CD4-positive, alpha-beta memory T cell (primary cell): ENCODE data around the gene GPC5. TPM values are rescaled to one million over a fixed set of nuclear protein-coding genes. Genes with fewer than 3 reads are reported as not detected.
A peak's percentile ranks its signal among the peaks of the same experiment; 100 is the strongest.

Experiments used
- CTCF ChIA-PET: fragments of 350-600 bp; sonication (Branson Sonifier 250); formaldehyde crosslinking; loops from one replicate; lab custom pipeline; 2021; ENCODE audit warnings: inconsistent platforms; ENCODE audit not compliant: partially characterized antibody; lab: Charles Lee
- POLR2A ChIA-PET: fragments of 350-600 bp; sonication (Branson Sonifier 250); formaldehyde crosslinking; loops from one replicate; lab custom pipeline; 2021; ENCODE audit not compliant: partially characterized antibody; lab: Charles Lee
- DNase-seq, 5 donors: peaks; one replicate each; pipeline versions ENCODE4 v3.0.0 to v3.0.0-alpha.2; 2020 to 2022; ENCODE audit warnings: mixed read lengths in 1 of 5
- H3K27ac ChIP-seq: one replicate; pipeline ENCODE4 v1.7.0; 2013; ENCODE audit warnings: low read depth, low read length
- H3K27me3 ChIP-seq: 2 replicates; pipeline ENCODE4 v1.7.0; 2013; ENCODE audit warnings: mild to moderate bottlenecking, low read length, moderate library complexity; ENCODE audit not compliant: insufficient read depth
- H3K36me3 ChIP-seq: 2 replicates; pipeline ENCODE4 v1.7.0; 2013; ENCODE audit warnings: mild to moderate bottlenecking, low read length, moderate library complexity; ENCODE audit not compliant: insufficient read depth
- H3K4me1 ChIP-seq: 2 replicates; pipeline ENCODE4 v1.7.0; 2013; ENCODE audit warnings: mild to moderate bottlenecking, low read length, moderate library complexity; ENCODE audit not compliant: insufficient read depth
- H3K4me3 ChIP-seq, 2 donors: one replicate each; pipeline ENCODE4 v1.7.0; 2013; ENCODE audit warnings: low read length in 2 of 2, mild to moderate bottlenecking in 1 of 2
- H3K9me3 ChIP-seq, 2 donors: one replicate each; pipeline ENCODE4 v1.7.0; 2013; ENCODE audit warnings: low read length in 2 of 2, control low read depth in 1 of 2; ENCODE audit not compliant: control insufficient read depth in 1 of 2
- H3K27ac Mint-ChIP-seq, 7 donors: one replicate each; pipeline ENCODE4 v1.8.0; 2020 to 2021; ENCODE audit warnings: mixed read lengths in 7 of 7, mild to moderate bottlenecking in 6 of 7, inconsistent platforms in 3 of 7, moderate library complexity in 3 of 7
- H3K27me3 Mint-ChIP-seq, 2 donors: one replicate each; pipeline ENCODE4 v1.8.0; 2020 to 2021; ENCODE audit warnings: mixed read lengths in 2 of 2
- H3K36me3 Mint-ChIP-seq, 2 donors: one replicate each; pipeline ENCODE4 v1.8.0; 2020 to 2021; ENCODE audit warnings: mixed read lengths in 2 of 2, inconsistent platforms in 1 of 2, mild to moderate bottlenecking in 1 of 2
- H3K4me1 Mint-ChIP-seq, 4 donors: one replicate each; pipeline ENCODE4 v1.8.0; 2020 to 2021; ENCODE audit warnings: mixed read lengths in 4 of 4, mild to moderate bottlenecking in 1 of 4
- H3K4me3 Mint-ChIP-seq, 8 donors: one replicate each; pipeline ENCODE4 v1.8.0; 2020 to 2021; ENCODE audit warnings: mixed read lengths in 8 of 8, mild to moderate bottlenecking in 7 of 8, moderate library complexity in 6 of 8, inconsistent platforms in 3 of 8
- H3K9me3 Mint-ChIP-seq, 8 donors: one replicate each; pipeline ENCODE4 v1.8.0; 2020 to 2021; ENCODE audit warnings: mixed read lengths in 8 of 8, mild to moderate bottlenecking in 5 of 8, inconsistent platforms in 3 of 8, moderate library complexity in 1 of 8
- intact Hi-C: fragments of 100-400 bp; cut with micrococcal nuclease; formaldehyde crosslinking; loops from one replicate; pipeline ENCODE4 v1.15.1; 2023
- polyA plus RNA-seq, 2 donors: library from polyadenylated mRNA; unstranded; fragments of 300-500 nt; fragmentation: Illumina TruSeq; gene quantifications; one replicate each; pipeline ENCODE4 v1.2.3, GENCODE V29; 2021
- total RNA-seq, 2 experiments: library from RNA; stranded (reverse); gene quantifications; one replicate each; pipeline ENCODE4 v1.2.3, GENCODE V29; 2021

Gene GPC5
- total and polyA plus RNA-seq, 4 experiments from 2014 or later = 0.14 TPM; not detected in 3

DNA sequence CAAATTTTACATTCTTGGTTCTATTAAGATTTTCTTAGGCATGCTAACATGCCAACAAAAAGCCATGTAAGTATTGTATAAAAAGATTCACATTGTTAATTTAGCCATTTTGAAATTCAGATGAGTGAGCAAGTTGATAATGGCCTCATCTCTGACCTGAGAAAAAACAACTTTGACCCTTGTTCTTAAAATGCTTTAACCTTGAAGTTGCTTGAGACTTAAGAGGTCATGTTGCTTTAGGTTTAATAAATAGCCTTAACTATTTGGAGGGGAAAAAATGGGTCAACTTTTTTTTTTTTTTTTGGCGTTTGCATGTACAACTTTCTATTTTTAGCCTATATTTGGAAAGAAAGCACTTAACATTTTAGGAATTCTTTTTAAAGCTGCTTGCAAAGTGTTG is 44.9 kb upstream of the GPC5 start:
- POLR2A ChIA-PET = no interaction called here
- H3K27me3 Mint-ChIP-seq = no peaks in the 10 kb centered on the region
- CTCF ChIA-PET = no interaction called here
- Histone ChIP-seq H3K4me3 (no peak overlapping the region), H3K27me3 (no peaks in the 10 kb centered on the region), H3K4me1 (peaks cover 30% of the 10 kb centered on the region), H3K9me3 (no peaks in the 10 kb centered on the region), H3K27ac (no peak overlapping the region), H3K36me3 (peaks cover 27% of the 10 kb centered on the region)
- no peak for DNase-seq
- H3K9me3 Mint-ChIP-seq = no peaks in the 10 kb centered on the region
- intact Hi-C loops = no loop called here
- H3K4me1 Mint-ChIP-seq = peaks cover 16 to 33% (median 20%) of the 10 kb centered on the region in 4 donors
- H3K4me3 Mint-ChIP-seq = no peak overlapping the region
- H3K36me3 Mint-ChIP-seq = peaks cover 31 to 71% of the 10 kb centered on the region in 2 donors
- H3K27ac Mint-ChIP-seq = no peak overlapping the region

DNA sequence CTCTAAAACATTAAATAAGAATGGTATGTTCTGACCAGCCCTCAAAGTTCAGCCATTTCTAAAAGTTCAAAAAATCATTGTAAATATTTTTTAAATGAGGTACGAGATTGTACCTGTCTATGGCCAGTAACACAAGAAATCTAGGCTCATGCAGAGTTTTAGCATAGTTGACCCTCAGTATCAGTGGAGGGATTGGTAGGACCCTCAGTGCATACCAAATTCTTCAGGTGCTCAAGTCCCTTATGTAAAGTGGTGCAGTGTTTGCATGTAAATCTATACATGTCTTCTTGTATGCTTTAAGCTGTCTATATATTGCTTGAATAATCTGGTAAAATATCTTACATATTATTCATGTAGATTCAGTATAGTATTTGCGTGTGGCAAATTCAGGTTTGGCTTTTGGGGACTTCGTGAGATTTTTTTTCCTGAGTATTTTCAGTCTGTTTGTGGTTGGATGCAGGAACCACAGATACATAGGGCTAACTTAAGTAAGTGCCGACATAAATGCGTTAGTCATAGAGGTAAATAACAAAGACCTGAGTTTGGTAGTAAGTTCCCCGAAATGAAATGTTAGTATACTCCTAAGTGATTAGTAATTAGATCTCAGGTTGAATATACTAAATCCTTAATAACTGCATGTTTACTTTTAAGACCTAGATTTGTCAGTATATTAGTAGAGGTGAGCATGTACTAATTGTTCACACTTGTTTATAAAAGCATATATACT is 43.2 kb upstream of the GPC5 start:
- peak overlapping the region in 1 of 7 donors; percentile 20 for H3K27ac Mint-ChIP-seq
- no peaks in the 10 kb centered on the region for H3K27me3 Mint-ChIP-seq
- H3K9me3 ChIP-seq = no peaks in the 10 kb centered on the region
- ChIA-PET POLR2A (interaction anchor here (1.6 kb wide), 1 partner anchor 8 kb away, joined by 5 read pairs; the partner anchor contains the start of gene MIR17HG), CTCF (no interaction called here)
- H3K4me1 ChIP-seq = peaks cover 18% of the 10 kb centered on the region
- H3K4me1 Mint-ChIP-seq = peaks cover 4 to 19% (median 10%) of the 10 kb centered on the region in 4 donors
- intact Hi-C loops = no loop called here
- no peak for DNase-seq
- no peak overlapping the region for H3K4me3 ChIP-seq
- H3K36me3 ChIP-seq = peaks cover 22% of the 10 kb centered on the region
- no peaks in the 10 kb centered on the region for H3K27me3 ChIP-seq
- H3K27ac ChIP-seq = no peak overlapping the region
- H3K4me3 Mint-ChIP-seq = no peak overlapping the region
- no peaks in the 10 kb centered on the region for H3K9me3 Mint-ChIP-seq
- peaks cover 31 to 60% of the 10 kb centered on the region in 2 donors for H3K36me3 Mint-ChIP-seq

DNA sequence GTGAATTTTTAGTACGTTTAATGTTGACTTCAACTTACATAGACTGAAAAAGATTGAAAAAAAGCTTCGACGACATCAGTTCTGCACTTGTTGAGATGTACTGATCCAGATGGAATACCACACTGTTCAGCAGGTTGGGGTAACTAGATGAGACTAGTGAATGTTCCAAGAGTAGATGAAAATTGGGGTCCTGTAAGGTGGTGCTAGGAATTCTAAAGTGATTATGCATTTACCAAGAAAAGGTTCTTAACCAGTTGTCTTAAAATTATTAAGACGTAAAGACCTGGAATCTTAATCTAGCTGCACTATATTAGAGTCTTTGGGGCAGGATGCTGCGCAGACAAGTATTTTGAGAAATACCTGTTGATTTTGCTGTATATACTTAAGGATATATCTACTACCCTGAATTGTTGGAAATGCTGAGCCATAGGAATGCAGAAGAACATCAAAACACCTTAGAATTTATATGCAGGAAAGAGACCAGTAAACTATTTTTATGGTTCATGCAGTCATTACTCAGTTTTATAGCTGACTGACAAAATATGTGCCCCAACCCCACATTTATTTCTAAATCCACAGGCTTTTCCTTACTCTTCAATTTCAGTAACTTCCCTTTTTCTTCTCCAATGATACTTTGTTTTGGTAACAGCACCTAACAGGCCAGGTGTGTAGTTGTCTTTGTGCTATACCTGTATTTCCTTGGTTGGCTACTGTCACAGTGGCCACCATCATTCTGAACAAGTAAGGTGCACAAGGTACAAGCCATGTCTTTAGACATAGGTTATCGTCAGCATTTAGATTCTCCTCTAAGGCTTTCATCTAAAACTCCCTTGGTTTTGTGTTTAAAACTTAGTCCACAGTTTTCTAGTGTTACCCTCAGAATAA is 42.4 kb upstream of the GPC5 start:
- peaks cover 14% of the 10 kb centered on the region for H3K36me3 ChIP-seq
- Mint-ChIP-seq H3K4me3 (no peak overlapping the region), H3K27ac (peak overlapping the region in 1 of 7 donors; percentile 11), H3K27me3 (no peaks in the 10 kb centered on the region), H3K9me3 (no peaks in the 10 kb centered on the region), H3K4me1 (peaks cover 0 to 11% (median 7%) of the 10 kb centered on the region in 4 donors), H3K36me3 (peaks cover 23 to 53% of the 10 kb centered on the region in 2 donors)
- POLR2A ChIA-PET = interaction anchor here (1.6 kb wide), 1 partner anchor 9 kb away, joined by 5 read pairs; the partner anchor contains the start of gene MIR17HG
- no peak overlapping the region for H3K27ac ChIP-seq
- no peak overlapping the region for H3K4me3 ChIP-seq
- H3K4me1 ChIP-seq = peaks cover 10% of the 10 kb centered on the region
- no peak for DNase-seq
- no peaks in the 10 kb centered on the region for H3K27me3 ChIP-seq
- intact Hi-C loops = no loop called here
- H3K9me3 ChIP-seq = no peaks in the 10 kb centered on the region
- CTCF ChIA-PET = no interaction called here

DNA sequence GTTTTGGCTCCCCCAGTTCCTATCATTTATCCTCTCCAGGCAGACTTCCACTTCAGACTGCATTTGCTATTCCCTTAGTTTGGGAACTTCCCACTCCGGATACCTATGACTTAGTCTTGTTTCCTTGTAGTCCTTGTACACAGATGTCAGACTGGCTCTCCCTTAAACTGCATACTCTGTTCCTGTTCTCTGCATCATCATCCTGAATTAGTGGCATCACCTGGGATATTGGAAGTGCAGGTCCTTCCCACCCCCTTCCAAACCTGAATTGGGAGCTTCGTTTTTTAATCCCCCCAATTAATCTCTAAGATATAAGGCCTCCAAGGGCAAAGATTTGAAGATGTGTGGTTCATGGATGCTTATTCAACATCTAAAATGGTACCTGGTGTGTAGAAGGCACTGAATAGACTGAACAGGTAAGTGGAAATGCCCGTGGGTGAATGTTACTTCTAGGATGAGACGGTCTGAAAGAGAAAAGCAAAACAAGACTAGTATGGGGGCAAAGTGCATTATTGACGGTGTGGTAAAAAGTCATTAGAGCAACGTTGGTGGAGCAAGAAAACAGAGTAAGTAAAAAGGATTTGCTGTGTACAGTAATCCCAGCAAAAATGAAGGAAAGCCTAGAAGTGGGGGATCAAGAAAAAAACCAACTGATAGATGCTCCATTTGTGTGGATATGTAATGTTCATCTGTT is 41.4 kb upstream of the GPC5 start:
- Histone ChIP-seq H3K36me3 (peaks cover 10% of the 10 kb centered on the region), H3K9me3 (no peaks in the 10 kb centered on the region), H3K4me3 (no peak overlapping the region), H3K27ac (no peak overlapping the region), H3K27me3 (no peaks in the 10 kb centered on the region), H3K4me1 (peaks cover under 1% of the 10 kb centered on the region)
- ChIA-PET POLR2A (interaction anchor here (1.6 kb wide), 1 partner anchor 10 kb away, joined by 5 read pairs; the partner anchor contains the start of gene MIR17HG), CTCF (no interaction called here)
- no peaks in the 10 kb centered on the region for H3K27me3 Mint-ChIP-seq
- peak overlapping the region in 2 of 7 donors; percentile 8 to 35 for H3K27ac Mint-ChIP-seq
- DNase-seq = no peak
- intact Hi-C loops = no loop called here
- no peak overlapping the region for H3K4me3 Mint-ChIP-seq
- H3K4me1 Mint-ChIP-seq = peaks cover 0 to 6% (median 3%) of the 10 kb centered on the region in 4 donors
- peaks cover 19 to 44% of the 10 kb centered on the region in 2 donors for H3K36me3 Mint-ChIP-seq
- H3K9me3 Mint-ChIP-seq = no peaks in the 10 kb centered on the region

DNA sequence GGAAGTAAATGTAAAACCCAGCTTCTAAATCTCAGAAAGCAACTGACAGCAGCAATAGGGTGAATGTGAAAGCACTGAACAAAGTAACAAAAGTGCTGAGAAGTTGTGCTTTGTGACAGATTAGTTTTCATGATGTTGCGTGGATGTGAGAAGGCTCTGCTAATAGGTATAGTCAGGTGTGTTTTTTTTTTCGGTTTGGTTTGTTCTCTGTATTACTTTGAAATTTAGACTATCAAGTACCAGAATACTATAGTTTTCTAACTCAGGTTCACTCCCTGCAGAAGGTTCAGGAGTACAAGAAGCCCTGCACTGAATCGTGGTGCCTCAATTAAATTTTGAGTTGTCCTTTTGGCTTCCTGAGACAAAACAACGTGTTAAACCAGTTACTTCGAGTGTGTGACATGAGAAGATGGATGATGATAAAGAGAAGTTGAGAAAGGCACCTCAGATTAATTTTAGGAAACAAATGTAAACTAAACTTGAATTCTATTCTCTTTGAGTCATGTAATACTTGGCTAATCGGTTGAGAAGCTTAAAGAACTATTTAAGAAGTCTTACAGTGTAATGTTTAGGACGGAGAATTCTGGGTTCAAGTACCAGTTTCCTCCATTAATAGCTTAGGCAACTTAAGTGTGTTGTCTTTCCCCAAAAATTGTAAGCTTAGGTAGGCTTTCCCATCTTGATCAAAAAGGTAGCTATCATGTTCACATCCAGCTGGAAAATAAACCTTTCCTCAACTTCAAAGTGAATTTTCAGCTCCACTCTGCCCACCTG is 40.6 kb upstream of the GPC5 start:
- no peak overlapping the region for H3K27ac ChIP-seq
- Mint-ChIP-seq H3K27ac (peak overlapping the region in 3 of 7 donors; percentile 35 to 83 (median 72)), H3K36me3 (peaks cover 19 to 38% of the 10 kb centered on the region in 2 donors), H3K27me3 (no peaks in the 10 kb centered on the region), H3K9me3 (no peaks in the 10 kb centered on the region), H3K4me1 (peaks cover 0 to 6% (median 3%) of the 10 kb centered on the region in 4 donors), H3K4me3 (no peak overlapping the region)
- no peak overlapping the region for H3K4me3 ChIP-seq
- H3K27me3 ChIP-seq = no peaks in the 10 kb centered on the region
- intact Hi-C loops = no loop called here
- peaks cover 10% of the 10 kb centered on the region for H3K36me3 ChIP-seq
- ChIA-PET POLR2A (no interaction called here), CTCF (interaction anchor here (0.8 kb wide), 1 partner anchor 17 kb away, joined by 3 read pairs; no protein-coding TSS in a partner anchor)
- DNase-seq = no peak
- H3K9me3 ChIP-seq = no peaks in the 10 kb centered on the region
- H3K4me1 ChIP-seq = no peaks in the 10 kb centered on the region

DNA sequence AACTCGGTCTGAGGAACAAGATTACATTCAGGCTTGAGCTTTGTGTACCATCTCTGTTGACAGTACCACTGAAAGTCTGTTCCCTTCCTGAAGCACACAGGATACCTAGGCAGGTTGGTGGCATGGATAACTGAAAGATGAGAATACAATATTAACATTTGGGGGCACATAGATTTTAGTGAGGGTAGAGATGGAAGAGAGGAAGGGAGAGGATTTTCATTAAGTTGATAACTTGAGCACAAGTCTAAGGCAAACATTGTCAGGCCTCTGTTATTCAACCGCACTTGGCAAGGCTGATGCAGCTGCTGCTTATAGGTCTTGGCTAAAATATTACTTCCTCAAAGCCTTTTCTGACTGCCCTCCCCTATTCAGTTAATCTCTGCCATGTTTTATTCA is 40.0 kb upstream of the GPC5 start:
- no peak overlapping the region for H3K4me3 ChIP-seq
- CTCF ChIA-PET = interaction anchor here (0.8 kb wide), 1 partner anchor 16 kb away, joined by 3 read pairs; no protein-coding TSS in a partner anchor

More for the DNA sequence above, 40.0 kb upstream of the GPC5 start:
- peaks cover 14 to 34% of the 10 kb centered on the region in 2 donors for H3K36me3 Mint-ChIP-seq
- DNase-seq = no peak
- H3K4me1 Mint-ChIP-seq = peaks cover 0 to 6% (median 1%) of the 10 kb centered on the region in 4 donors
- H3K27ac ChIP-seq = no peak overlapping the region
- POLR2A ChIA-PET = no interaction called here
- no peak overlapping the region for H3K4me3 Mint-ChIP-seq
- no peaks in the 10 kb centered on the region for H3K27me3 ChIP-seq
- H3K9me3 ChIP-seq = no peaks in the 10 kb centered on the region
- peaks cover 10% of the 10 kb centered on the region for H3K36me3 ChIP-seq
- intact Hi-C loops = no loop called here
- no peaks in the 10 kb centered on the region for H3K9me3 Mint-ChIP-seq
- peak overlapping the region in 2 of 7 donors; percentile 72 to 83 for H3K27ac Mint-ChIP-seq
- no peaks in the 10 kb centered on the region for H3K4me1 ChIP-seq
- H3K27me3 Mint-ChIP-seq = no peaks in the 10 kb centered on the region
